Esophagus muscularis mucosa (tissue), 4 donors: ENCODE results near the gene HDGFL2. TPM values are rescaled to one million over a fixed set of nuclear protein-coding genes. Genes with fewer than 3 reads are reported as not detected.
A peak's percentile ranks its signal among the peaks of the same experiment; 100 is the strongest.

ENCODE experiments used
- DNase-seq: peaks from one replicate; pipeline ENCODE4 v3.0.0-alpha.2; 2017; ENCODE audit errors: extremely low spot score
- H3K27ac ChIP-seq, 4 donors: fragments of 200-600 bp; sonication (generic); replicated peaks in 1 of 4; 1 replicate in 3 of 4; 2 replicates in 1 of 4; pipeline ENCODE4 v1.5.1; 2016 to 2019; ENCODE audit warnings: mild to moderate bottlenecking in 1 of 4
- H3K27me3 ChIP-seq, 4 donors: fragments of 200-600 bp; sonication (generic); one replicate each; pipeline versions ENCODE4 v1.5.1 to v1.6.0; 2016 to 2019
- H3K36me3 ChIP-seq, 4 donors: fragments of 200-600 bp; sonication (generic); one replicate each; pipeline ENCODE4 v1.5.1; 2016 to 2019
- H3K4me1 ChIP-seq, 4 donors: fragments of 200-600 bp; sonication (generic); one replicate each; pipeline ENCODE4 v1.5.1; 2016 to 2019
- H3K4me3 ChIP-seq, 4 donors: fragments of 200-600 bp; sonication (generic); 1 replicate in 2 of 4; 2 replicates in 2 of 4; pipeline ENCODE4 v1.5.1; 2016 to 2019; ENCODE audit warnings: mild to moderate bottlenecking in 4 of 4, moderate library complexity in 1 of 4
- H3K9me3 ChIP-seq, 4 donors: fragments of 200-600 bp; sonication (generic); 1 replicate in 3 of 4; 2 replicates in 1 of 4; pipeline ENCODE4 v1.5.1; 2016 to 2019
- CTCF ChIP-seq, 3 experiments: fragments of 200-600 bp in 2 of 3; fragments of 450-650 bp in 1 of 3; sonication (generic) in 2 of 3; IDR thresholded peaks; one replicate each; pipeline ENCODE4 v1.5.1; 2017 to 2019; ENCODE audit warnings: antibody characterized with exemption in 3 of 3, mild to moderate bottlenecking in 2 of 3, moderate library complexity in 1 of 3
- EP300 ChIP-seq: sonication (generic); formaldehyde crosslinking; IDR thresholded peaks from one replicate; pipeline ENCODE4 v1.6.1; 2017; ENCODE audit warnings: antibody characterized with exemption
- POLR2A ChIP-seq: fragments of 450-650 bp; IDR thresholded peaks from one replicate; pipeline ENCODE4 v1.6.1; 2017; ENCODE audit warnings: antibody characterized with exemption, moderate library complexity, mild to moderate bottlenecking, low read depth
- POLR2AphosphoS5 ChIP-seq, 2 donors: sonication (generic); formaldehyde crosslinking; IDR thresholded peaks; one replicate each; pipeline ENCODE4 v1.6.1; 2017; ENCODE audit warnings: antibody characterized with exemption in 2 of 2
- WGBS: methylation state at CpG from one replicate; pipeline ENCODE4 v1.1.5; 2018; 5-methylcytosine and 5-hydroxymethylcytosine counted together
- intact Hi-C: fragments of 100-400 bp; cut with DNase I; formaldehyde crosslinking; loops from one replicate; pipeline ENCODE4 v1.15.1; 2023
- total RNA-seq, 4 donors: library from RNA; depleted of rRNA; stranded (reverse); fragments of >200 nt; gene quantifications; one replicate each; pipeline versions ENCODE4 v1.1.0 to v1.2.1, GENCODE V29; 2016

Gene HDGFL2
- total RNA-seq, 4 donors from 2014 or later = 30.5 to 72.3 (median 45.5) TPM

GRCh38 chr19:4511300-4512054 is 39.4 kb downstream of the HDGFL2 start:
- TF ChIP-seq POLR2A (no peak), EP300 (no peak), CTCF (IDR thresholded peaks at IDR 0.05) (no peak), POLR2AphosphoS5 (IDR thresholded peaks at IDR 0.05) (no peak)
- Histone ChIP-seq H3K27ac (no peak overlapping the region), H3K9me3 (no peaks in the 10 kb centered on the region), H3K4me3 (no peak overlapping the region), H3K27me3 (no peaks in the 10 kb centered on the region), H3K4me1 (peaks cover 11 to 66% (median 33%) of the 10 kb centered on the region in 4 donors), H3K36me3 (peaks cover 12 to 59% (median 45%) of the 10 kb centered on the region in 4 donors)
- 85% methylated on average over 27 of the region's 27 CpGs for WGBS
- intact Hi-C loops = no loop called here
- no peak for DNase-seq

GRCh38 chr19:4512070-4512469 is 40.0 kb downstream of the HDGFL2 start:
- DNase-seq = no peak
- intact Hi-C loops = no loop called here
- peaks cover 12 to 53% (median 39%) of the 10 kb centered on the region in 4 donors for H3K36me3 ChIP-seq
- H3K27ac ChIP-seq = no peak overlapping the region
- H3K4me1 ChIP-seq = peaks cover 15 to 66% (median 36%) of the 10 kb centered on the region in 4 donors
- no peak overlapping the region for H3K4me3 ChIP-seq
- 89% methylated on average over 17 of the region's 17 CpGs for WGBS
- no peak for TF ChIP-seq EP300
- TF ChIP-seq POLR2AphosphoS5 (IDR thresholded peaks at IDR 0.05) = no peak
- no peak for TF ChIP-seq POLR2A
- TF ChIP-seq CTCF (IDR thresholded peaks at IDR 0.05) = no peak
- no peaks in the 10 kb centered on the region for H3K27me3 ChIP-seq
- no peaks in the 10 kb centered on the region for H3K9me3 ChIP-seq

GRCh38 chr19:4513248-4513647 is 41.2 kb downstream of the HDGFL2 start:
- intact Hi-C loops = no loop called here
- peaks cover 12 to 42% (median 28%) of the 10 kb centered on the region in 4 donors for H3K36me3 ChIP-seq
- WGBS = 94% methylated on average over 13 of the region's 17 CpGs
- H3K4me3 ChIP-seq = no peak overlapping the region
- DNase-seq = no peak
- H3K9me3 ChIP-seq = no peaks in the 10 kb centered on the region
- TF ChIP-seq POLR2AphosphoS5 (IDR thresholded peaks at IDR 0.05) (no peak), EP300 (no peak), POLR2A (no peak), CTCF (IDR thresholded peaks at IDR 0.05) (no peak)
- H3K27me3 ChIP-seq = no peaks in the 10 kb centered on the region
- no peak overlapping the region for H3K27ac ChIP-seq
- peaks cover 15 to 59% (median 32%) of the 10 kb centered on the region in 4 donors for H3K4me1 ChIP-seq

GRCh38 chr19:4515732-4516131 is 43.6 kb downstream of the HDGFL2 start:
- no peak for TF ChIP-seq CTCF (IDR thresholded peaks at IDR 0.05)
- TF ChIP-seq POLR2AphosphoS5 (IDR thresholded peaks at IDR 0.05) = no peak
- H3K27ac ChIP-seq = peak overlapping the region in 3 of 4 donors; percentile 93 to 94 (median 94)

More at GRCh38 chr19:4515732-4516131, 43.6 kb downstream of the HDGFL2 start:
- Histone ChIP-seq H3K36me3 (peaks cover 12 to 30% (median 23%) of the 10 kb centered on the region in 4 donors), H3K27me3 (no peaks in the 10 kb centered on the region), H3K4me3 (no peak overlapping the region), H3K4me1 (peaks cover 27 to 60% (median 46%) of the 10 kb centered on the region in 4 donors), H3K9me3 (no peaks in the 10 kb centered on the region)
- 90% methylated on average over 5 of the region's 5 CpGs for WGBS
- intact Hi-C loops = loop anchor here (5.0 kb wide), 1 partner anchor 58 kb away; the partner anchor contains the start of gene UBXN6
- DNase-seq = no peak
